SK-N-SH (cell line): ENCODE measurements around the gene GRM7.

ENCODE experiments used
- CHD2 ChIP-seq: fragments of 150-350 bp; IDR thresholded peaks from 2 replicates; pipeline ENCODE4 v1.6.1; 2018; ENCODE audit warnings: low read length; ENCODE audit not compliant: partially characterized antibody
- EP300 ChIP-seq, 2 experiments: IDR thresholded peaks; 2 replicates each; pipeline versions ENCODE4 v1.4.0 to v1.6.1; 2012; ENCODE audit warnings: borderline replicate concordance in 1 of 2, low read depth in 1 of 2, low read length in 1 of 2
- FOXJ3 ChIP-seq: sonication (generic); formaldehyde crosslinking; IDR thresholded peaks from 2 replicates; pipeline ENCODE4 v1.5.1; 2020; ENCODE audit warnings: mild to moderate bottlenecking, missing genetic modification reagents
- JUND ChIP-seq: IDR thresholded peaks from 2 replicates; pipeline ENCODE4 v1.4.0; 2012
- MXI1 ChIP-seq: IDR thresholded peaks from 2 replicates; pipeline ENCODE4 v1.6.1; 2012; ENCODE audit warnings: mild to moderate bottlenecking, low read depth, low read length, improper control_type of control experiment
- NRF1 ChIP-seq: IDR thresholded peaks from 2 replicates; pipeline ENCODE4 v1.6.1; 2012; ENCODE audit warnings: low read depth, mild to moderate bottlenecking, low read length
- TAF1 ChIP-seq: IDR thresholded peaks from 2 replicates; pipeline ENCODE4 v1.6.1; 2012; ENCODE audit warnings: low read depth, mild to moderate bottlenecking, low read length, moderate library complexity, borderline replicate concordance
- TEAD4 ChIP-seq: IDR thresholded peaks from 2 replicates; pipeline ENCODE4 v1.4.0; 2012; ENCODE audit warnings: mild to moderate bottlenecking, borderline replicate concordance; ENCODE audit not compliant: insufficient read depth
- TF ChIP-seq, protein P1 (sequence below): fragments of 200-600 bp; sonication (generic); IDR thresholded peaks from 2 replicates; pipeline ENCODE4 v1.6.1; 2017; ENCODE audit warnings: antibody characterized with exemption, mild to moderate bottlenecking, moderate library complexity

DNA sequence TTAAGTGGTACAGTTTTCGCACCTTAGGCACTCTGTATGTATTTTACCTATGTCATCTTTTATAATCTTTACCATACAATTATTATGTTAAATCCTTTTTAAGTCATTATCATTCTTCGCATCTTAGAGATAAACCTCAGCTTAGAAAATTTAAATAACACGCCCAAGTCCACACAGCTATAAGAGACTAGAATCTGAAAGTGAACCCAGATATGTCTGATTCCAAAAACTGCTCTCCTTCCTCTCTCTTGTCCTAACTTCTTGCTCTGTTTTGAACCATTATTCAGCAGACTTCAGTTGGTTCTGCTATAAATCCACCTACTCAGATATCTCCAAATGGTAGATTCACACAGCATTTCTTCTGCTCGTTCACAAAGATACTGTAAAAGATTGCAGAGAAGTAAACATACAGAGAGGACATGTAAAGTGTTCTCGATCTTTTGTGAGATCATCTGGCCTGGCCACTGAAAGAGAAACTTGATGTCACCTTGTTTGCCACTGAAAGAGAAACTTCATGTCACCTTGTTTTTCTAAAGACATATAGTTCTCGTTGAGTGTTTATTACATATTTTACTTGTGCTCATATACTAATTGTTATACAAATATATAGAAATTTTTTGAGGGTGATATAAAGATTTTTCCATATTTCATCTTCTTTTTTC is 533.2 kb downstream of the GRM7 start:
- TF ChIP-seq, protein P1, sequence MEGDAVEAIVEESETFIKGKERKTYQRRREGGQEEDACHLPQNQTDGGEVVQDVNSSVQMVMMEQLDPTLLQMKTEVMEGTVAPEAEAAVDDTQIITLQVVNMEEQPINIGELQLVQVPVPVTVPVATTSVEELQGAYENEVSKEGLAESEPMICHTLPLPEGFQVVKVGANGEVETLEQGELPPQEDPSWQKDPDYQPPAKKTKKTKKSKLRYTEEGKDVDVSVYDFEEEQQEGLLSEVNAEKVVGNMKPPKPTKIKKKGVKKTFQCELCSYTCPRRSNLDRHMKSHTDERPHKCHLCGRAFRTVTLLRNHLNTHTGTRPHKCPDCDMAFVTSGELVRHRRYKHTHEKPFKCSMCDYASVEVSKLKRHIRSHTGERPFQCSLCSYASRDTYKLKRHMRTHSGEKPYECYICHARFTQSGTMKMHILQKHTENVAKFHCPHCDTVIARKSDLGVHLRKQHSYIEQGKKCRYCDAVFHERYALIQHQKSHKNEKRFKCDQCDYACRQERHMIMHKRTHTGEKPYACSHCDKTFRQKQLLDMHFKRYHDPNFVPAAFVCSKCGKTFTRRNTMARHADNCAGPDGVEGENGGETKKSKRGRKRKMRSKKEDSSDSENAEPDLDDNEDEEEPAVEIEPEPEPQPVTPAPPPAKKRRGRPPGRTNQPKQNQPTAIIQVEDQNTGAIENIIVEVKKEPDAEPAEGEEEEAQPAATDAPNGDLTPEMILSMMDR = no peak
- TF ChIP-seq CHD2 = no peak
- TF ChIP-seq TAF1 = no peak
- no peak for TF ChIP-seq TEAD4
- TF ChIP-seq MXI1 = no peak
- TF ChIP-seq JUND = no peak
- no peak for TF ChIP-seq FOXJ3 (CRISPR knock-in tag)
- TF ChIP-seq EP300 (IDR thresholded peaks at IDR 0.05; ENCODE audit: borderline replicate concordance in 1 of 2, low read depth in 1 of 2, low read length in 1 of 2) = no peak
- TF ChIP-seq NRF1 = no peak
